Measurements from ENCODE around the gene ZNF136.

Gene ZNF136

GRCh38 chr19:12194827-12195731 lies 32.2 kb downstream of the ZNF136 start:
- DNase-seq = no peak

GRCh38 chr19:12198136-12198535 lies 35.2 kb downstream of the ZNF136 start:
- DNase-seq = no peak

GRCh38 chr19:12199757-12200419 lies 37.0 kb downstream of the ZNF136 start:
- DNase-seq = no peak

- no peak for DNase-seq
Measured at GRCh38 chr19:12202250-12202649, 39.4 kb downstream of the ZNF136 start.

- DNase-seq = no peak
Measured at GRCh38 chr19:12205296-12205695, 42.4 kb downstream of the ZNF136 start.

- no peak for DNase-seq
Measured at GRCh38 chr19:12208221-12208620, 45.3 kb downstream of the ZNF136 start.

GRCh38 chr19:12217332-12217731 lies 54.4 kb downstream of the ZNF136 start:
- no peak for DNase-seq

- no peak for DNase-seq
Measured at GRCh38 chr19:12222980-12223630, 60.2 kb downstream of the ZNF136 start.

- no peak for DNase-seq
Measured at GRCh38 chr19:12224676-12225075, 61.8 kb downstream of the ZNF136 start.

GRCh38 chr19:12229990-12230389 lies 67.1 kb downstream of the ZNF136 start:
- no peak for DNase-seq

GRCh38 chr19:12230751-12231733 lies 68.1 kb downstream of the ZNF136 start:
- DNase-seq = no peak

GRCh38 chr19:12232961-12233360 lies 70.1 kb downstream of the ZNF136 start:
- DNase-seq = no peak

GRCh38 chr19:12237143-12237839 lies 74.4 kb downstream of the ZNF136 start:
- DNase-seq = no peak
